ENCODE results near the gene ITGB1BP1.
A peak's percentile ranks its signal among the peaks of the same experiment; 100 is the strongest.

Gene ITGB1BP1

GRCh38 chr2:9405636-9406035 lies 17.7 kb downstream of the ITGB1BP1 start:
- ChIA-PET POLR2A (no interaction called here), CTCF (no interaction called here)
- no peak for DNase-seq (ENCODE audit: extremely low spot score)
- TF ChIP-seq CTCF (IDR thresholded peaks at IDR 0.05; ENCODE audit: control extremely low read depth, extremely low read depth, low read depth, missing control alignments) = no peak

GRCh38 chr2:9404451-9404850 lies 18.9 kb downstream of the ITGB1BP1 start:
- no peak for TF ChIP-seq CTCF (IDR thresholded peaks at IDR 0.05; ENCODE audit: control extremely low read depth, extremely low read depth, low read depth, missing control alignments)
- no peak for DNase-seq (ENCODE audit: extremely low spot score)
- ChIA-PET CTCF (no interaction called here), POLR2A (no interaction called here)

- DNase-seq (ENCODE audit: extremely low spot score) = no peak
- no peak for TF ChIP-seq CTCF (IDR thresholded peaks at IDR 0.05; ENCODE audit: control extremely low read depth, extremely low read depth, low read depth, missing control alignments)
- CTCF ChIA-PET = no interaction called here
- POLR2A ChIA-PET = no interaction called here
Measured at GRCh38 chr2:9403924-9404323, 19.4 kb downstream of the ITGB1BP1 start.

GRCh38 chr2:9401646-9402371 lies 21.5 kb downstream of the ITGB1BP1 start:
- ChIA-PET CTCF (interaction anchor here (0.5 kb wide), 1 partner anchor 267 kb away, joined by 3 read pairs; no protein-coding TSS in a partner anchor), POLR2A (interaction anchor here (0.5 to 0.6 kb wide), 2 partner anchors 10 to 22 kb away, joined by 3 to 6 read pairs; no protein-coding TSS in a partner anchor)
- DNase-seq (ENCODE audit: extremely low spot score) = peak; percentile 7
- TF ChIP-seq CTCF (IDR thresholded peaks at IDR 0.05; ENCODE audit: control extremely low read depth, extremely low read depth, low read depth, missing control alignments) = no peak

- CTCF ChIA-PET = interaction anchor here (1.2 kb wide), 1 partner anchor 21 kb away, joined by 3 read pairs; no protein-coding TSS in a partner anchor
- no peak for DNase-seq (ENCODE audit: extremely low spot score)
- POLR2A ChIA-PET = no interaction called here
- TF ChIP-seq CTCF (IDR thresholded peaks at IDR 0.05; ENCODE audit: control extremely low read depth, extremely low read depth, low read depth, missing control alignments) = no peak
Measured at GRCh38 chr2:9401059-9401547, 22.2 kb downstream of the ITGB1BP1 start.

- TF ChIP-seq CTCF (IDR thresholded peaks at IDR 0.05; ENCODE audit: control extremely low read depth, extremely low read depth, low read depth, missing control alignments) = no peak
- no peak for DNase-seq (ENCODE audit: extremely low spot score)
- ChIA-PET CTCF (interaction anchor here (1.2 kb wide), 1 partner anchor 20 kb away, joined by 3 read pairs; no protein-coding TSS in a partner anchor), POLR2A (no interaction called here)
Measured at GRCh38 chr2:9400268-9401058, 22.9 kb downstream of the ITGB1BP1 start.

Data from GM10248 (cell line).